A549 (cell line): ENCODE data around the gene PECR. TPM values are rescaled to one million over a fixed set of nuclear protein-coding genes. Genes with fewer than 3 reads are reported as not detected.

Experiments
- ATAC-seq, 2 experiments: fragments of 200-7000 bp in 1 of 2; fragments of >200 bp in 1 of 2; cut with Nextera tagmentation in 1 of 2; cut with Tn5 transposase in 1 of 2; 3 replicates each; pipeline versions ENCODE4 v1.8.0 to v1.9.1; 2018 to 2020; ENCODE audit warnings: mild to moderate bottlenecking in 1 of 2, moderate library complexity in 1 of 2
- CTCF ChIA-PET: fragments of 300-600 bp; sonication (Branson Sonifier 250); formaldehyde crosslinking; extraction: SDS; loops from one replicate; lab custom pipeline; 2021; ENCODE audit warnings: antibody characterized with exemption, inconsistent platforms; lab: Yijun Ruan, JAX
- POLR2A ChIA-PET: fragments of 350-600 bp; formaldehyde crosslinking; extraction: SDS; loops from one replicate; lab custom pipeline; 2021; ENCODE audit warnings: antibody characterized with exemption, inconsistent platforms; lab: Yijun Ruan, JAX
- DNase-seq, 2 experiments: peaks; one replicate each; pipeline versions ENCODE4 v3.0.0 to v3.0.0-alpha.2; 2011 to 2016; ENCODE audit warnings: low read depth in 1 of 2, low spot score in 1 of 2
- FAIRE-seq: peaks from 2 replicates; lab custom pipeline; 2011; peaks lifted over from hg19 to GRCh38; lab: Jason Lieb, UNC
- H3K27ac ChIP-seq, 2 experiments: fragments of >200 bp; sonication (Bioruptor Twin); formaldehyde crosslinking; 3 replicates each; pipeline ENCODE4 v1.5.1; 2016 to 2017
- H3K4me1 ChIP-seq: fragments of >200 bp; sonication (Bioruptor Twin); formaldehyde crosslinking; 3 replicates; pipeline ENCODE4 v1.6.1; 2016
- H3K4me2 ChIP-seq: fragments of >200 bp; sonication (Bioruptor Twin); formaldehyde crosslinking; 3 replicates; pipeline ENCODE4 v1.6.1; 2016
- H3K4me3 ChIP-seq: fragments of >200 bp; sonication (Bioruptor Twin); formaldehyde crosslinking; 3 replicates; pipeline ENCODE4 v1.5.1; 2016
- H3K9me3 ChIP-seq: fragments of >200 bp; sonication (Bioruptor Twin); formaldehyde crosslinking; 3 replicates; pipeline ENCODE4 v1.6.1; 2016
- CBX8 ChIP-seq: fragments of 200-600 bp; sonication (generic); IDR thresholded peaks from 2 replicates; pipeline ENCODE4 v1.6.1; 2016
- EHF ChIP-seq: fragments of 250-450 bp; sonication (Bioruptor Pico); IDR thresholded peaks from 2 replicates; pipeline ENCODE4 v1.5.0; 2020; ENCODE audit warnings: mild to moderate bottlenecking
- EHMT2 ChIP-seq: fragments of 200-600 bp; sonication (generic); IDR thresholded peaks from 2 replicates; pipeline ENCODE4 v1.6.1; 2016; ENCODE audit warnings: antibody characterized with exemption, low read depth, mild to moderate bottlenecking, moderate library complexity
- EP300 ChIP-seq, 2 experiments: fragments of >200 bp; sonication (Bioruptor Twin); formaldehyde crosslinking; IDR thresholded peaks; 2 replicates in 1 of 2; 3 replicates in 1 of 2; pipeline ENCODE4 v1.6.1; 2016 to 2017
- JUN ChIP-seq, 2 experiments: fragments of >200 bp; sonication (Bioruptor Twin); formaldehyde crosslinking; IDR thresholded peaks; 2 replicates in 1 of 2; 3 replicates in 1 of 2; pipeline ENCODE4 v1.6.1; 2016 to 2017
- KDM1A ChIP-seq: fragments of 200-600 bp; sonication (generic); IDR thresholded peaks from 2 replicates; pipeline ENCODE4 v1.6.1; 2016; ENCODE audit warnings: low read depth, mild to moderate bottlenecking
- POLR2AphosphoS2 ChIP-seq: conservative IDR thresholded peaks from 2 replicates; pipeline ENCODE4 v1.6.1; 2012; ENCODE audit warnings: low read length, improper control_type of control experiment, inconsistent platforms
- RCOR1 ChIP-seq: fragments of 150-350 bp; IDR thresholded peaks from 2 replicates; pipeline ENCODE4 v1.6.1; 2014; ENCODE audit warnings: antibody characterized with exemption, low read length, low read depth
- SMC3 ChIP-seq: fragments of >200 bp; sonication (Bioruptor Twin); formaldehyde crosslinking; IDR thresholded peaks from 3 replicates; pipeline ENCODE4 v1.6.1; 2018; ENCODE audit warnings: inconsistent platforms
- TFCP2L1 ChIP-seq: fragments of 250-450 bp; sonication (Bioruptor Pico); IDR thresholded peaks from 2 replicates; pipeline ENCODE4 v1.5.0; 2021; ENCODE audit warnings: mild to moderate bottlenecking
- ZFP36 ChIP-seq: fragments of 450-650 bp; IDR thresholded peaks from 2 replicates; pipeline ENCODE4 v1.6.1; 2014; ENCODE audit warnings: borderline replicate concordance; ENCODE audit not compliant: partially characterized antibody
- WGBS: methylation state at CpG from one replicate; pipeline ENCODE4 v1.1.6; 2017; ENCODE audit errors: missing lambda C conversion rate; 5-methylcytosine and 5-hydroxymethylcytosine counted together
- polyA plus RNA-seq, 4 experiments: library from polyadenylated mRNA; depleted of rRNA in 3 of 4; stranded (reverse); fragments of >200 nt; fragmentation: RNase III in 1 of 4; extraction: RNeasy Plus Mini Kit Qiagen cat#74134 plus additional on column Dnase treatment in 1 of 4; gene quantifications; 2 replicates in 3 of 4; 3 replicates in 1 of 4; pipeline ENCODE4 v1.2.3, GENCODE V29; 2011 to 2017
- TF ChIP-seq, protein P1 (sequence below): fragments of 200-600 bp; sonication (generic); IDR thresholded peaks from 2 replicates; pipeline ENCODE4 v1.6.1; 2016; ENCODE audit warnings: antibody characterized with exemption, mild to moderate bottlenecking, moderate library complexity
- TF ChIP-seq, protein P2 (sequence below): fragments of 450-650 bp; IDR thresholded peaks from 2 replicates; pipeline ENCODE4 v1.6.1; 2014; ENCODE audit warnings: antibody characterized with exemption
- TF ChIP-seq, protein P3 (sequence below): IDR thresholded peaks from 2 replicates; pipeline ENCODE4 v1.6.1; 2012
- TF ChIP-seq, protein P4 (sequence below): IDR thresholded peaks from 2 replicates; pipeline ENCODE4 v1.6.1; 2012
- TF ChIP-seq, protein P5 (sequence below): IDR thresholded peaks from 2 replicates; pipeline ENCODE4 v1.6.1; 2012; ENCODE audit warnings: low read depth, borderline replicate concordance

Gene PECR
- polyA plus RNA-seq, 2 of the 4 experiments (the other 2 are of a cell fraction) = 16.8 to 39.9 TPM

DNA sequence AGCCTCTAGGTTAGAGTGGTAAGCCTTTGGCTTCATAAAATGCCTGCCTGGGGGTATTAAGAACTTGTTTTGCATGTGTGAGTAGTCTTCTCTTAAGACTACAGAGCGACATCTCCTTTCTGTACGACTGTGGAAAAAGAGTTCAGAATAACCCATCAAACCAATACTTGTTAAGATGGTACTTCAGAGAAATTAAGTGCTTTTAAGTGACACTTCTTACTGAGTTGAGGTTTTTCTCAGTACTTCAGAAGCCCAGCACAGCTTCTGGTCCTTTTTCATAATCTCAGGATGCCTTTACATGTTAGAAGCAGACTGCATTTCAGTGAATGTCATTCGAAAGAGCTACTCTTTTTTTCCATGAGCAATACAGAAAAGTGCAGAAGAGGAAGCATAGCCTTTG, 38.4 kb upstream of the PECR start:
- Histone ChIP-seq H3K4me3 (no peak overlapping the region), H3K9me3 (no peaks in the 10 kb centered on the region), H3K4me2 (no peak overlapping the region), H3K4me1 (peaks cover 15% of the 10 kb centered on the region; the same call in 2 of the 3 replicates), H3K27ac (no peak overlapping the region)
- no peak for ATAC-seq
- no peak for DNase-seq
- TF ChIP-seq, protein P1, sequence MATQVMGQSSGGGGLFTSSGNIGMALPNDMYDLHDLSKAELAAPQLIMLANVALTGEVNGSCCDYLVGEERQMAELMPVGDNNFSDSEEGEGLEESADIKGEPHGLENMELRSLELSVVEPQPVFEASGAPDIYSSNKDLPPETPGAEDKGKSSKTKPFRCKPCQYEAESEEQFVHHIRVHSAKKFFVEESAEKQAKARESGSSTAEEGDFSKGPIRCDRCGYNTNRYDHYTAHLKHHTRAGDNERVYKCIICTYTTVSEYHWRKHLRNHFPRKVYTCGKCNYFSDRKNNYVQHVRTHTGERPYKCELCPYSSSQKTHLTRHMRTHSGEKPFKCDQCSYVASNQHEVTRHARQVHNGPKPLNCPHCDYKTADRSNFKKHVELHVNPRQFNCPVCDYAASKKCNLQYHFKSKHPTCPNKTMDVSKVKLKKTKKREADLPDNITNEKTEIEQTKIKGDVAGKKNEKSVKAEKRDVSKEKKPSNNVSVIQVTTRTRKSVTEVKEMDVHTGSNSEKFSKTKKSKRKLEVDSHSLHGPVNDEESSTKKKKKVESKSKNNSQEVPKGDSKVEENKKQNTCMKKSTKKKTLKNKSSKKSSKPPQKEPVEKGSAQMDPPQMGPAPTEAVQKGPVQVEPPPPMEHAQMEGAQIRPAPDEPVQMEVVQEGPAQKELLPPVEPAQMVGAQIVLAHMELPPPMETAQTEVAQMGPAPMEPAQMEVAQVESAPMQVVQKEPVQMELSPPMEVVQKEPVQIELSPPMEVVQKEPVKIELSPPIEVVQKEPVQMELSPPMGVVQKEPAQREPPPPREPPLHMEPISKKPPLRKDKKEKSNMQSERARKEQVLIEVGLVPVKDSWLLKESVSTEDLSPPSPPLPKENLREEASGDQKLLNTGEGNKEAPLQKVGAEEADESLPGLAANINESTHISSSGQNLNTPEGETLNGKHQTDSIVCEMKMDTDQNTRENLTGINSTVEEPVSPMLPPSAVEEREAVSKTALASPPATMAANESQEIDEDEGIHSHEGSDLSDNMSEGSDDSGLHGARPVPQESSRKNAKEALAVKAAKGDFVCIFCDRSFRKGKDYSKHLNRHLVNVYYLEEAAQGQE = no peak
- no peak for FAIRE-seq
- CTCF ChIA-PET = interaction anchor here (1.9 kb wide), 1 partner anchor 11 kb away, joined by 7 read pairs; no protein-coding TSS in a partner anchor
- WGBS = 96% methylated on average over 3 of the region's 3 CpGs
- POLR2A ChIA-PET = no interaction called here

DNA sequence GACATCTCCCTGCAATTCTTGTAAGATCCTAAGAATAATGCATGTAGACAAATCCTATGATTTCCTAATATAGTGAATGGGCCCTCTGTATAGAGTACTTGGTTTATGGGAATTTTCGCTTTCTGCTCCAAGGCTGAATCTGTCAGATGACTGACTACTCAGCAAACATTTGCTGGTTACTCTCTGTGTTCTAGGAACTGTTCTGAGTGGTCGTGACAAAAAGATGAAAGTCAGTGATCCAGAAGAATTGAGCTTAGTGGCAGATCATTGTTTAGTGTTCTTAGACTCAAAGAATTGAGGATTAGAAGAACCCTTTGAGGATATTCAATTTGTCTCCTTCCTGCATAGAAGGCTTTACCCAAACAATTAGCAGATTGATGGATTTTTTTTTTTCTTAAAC, 37.5 kb upstream of the PECR start:
- CTCF ChIA-PET = interaction anchor here (1.2 to 1.9 kb wide), 2 partner anchors 11 to 12 kb away, joined by 3 to 7 read pairs; no protein-coding TSS in a partner anchor

DNA sequence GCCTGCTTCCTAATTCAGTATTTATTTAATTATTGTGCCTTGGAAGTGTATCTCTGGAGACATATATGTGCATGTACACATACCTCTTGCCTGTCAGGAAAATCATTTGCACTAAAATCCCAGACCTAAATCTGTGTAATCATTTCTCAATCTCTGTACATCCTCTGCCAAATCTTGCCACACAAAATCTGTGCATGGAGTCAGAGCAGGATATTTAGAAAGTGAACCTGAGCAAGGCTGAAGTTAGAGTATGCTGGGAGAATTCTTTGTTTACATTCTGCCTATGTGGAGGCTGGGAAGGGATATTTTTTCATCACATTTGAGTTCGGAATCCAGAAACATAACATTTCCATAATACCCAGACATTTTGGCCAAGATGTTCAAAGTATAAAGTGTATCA, 36.9 kb upstream of the PECR start:
- CTCF ChIA-PET = interaction anchor here (1.2 to 1.9 kb wide), 2 partner anchors 11 to 13 kb away, joined by 3 to 7 read pairs; no protein-coding TSS in a partner anchor
- no peak overlapping the region for H3K27ac ChIP-seq
- POLR2A ChIA-PET = interaction anchor here (0.6 kb wide), 1 partner anchor 382 kb away, joined by 3 read pairs; no protein-coding TSS in a partner anchor
- H3K4me2 ChIP-seq = no peak overlapping the region
- ATAC-seq = no peak
- no peak for DNase-seq
- FAIRE-seq = no peak
- WGBS = 94% methylated on average over 1 of the region's 1 CpG
- TF ChIP-seq TFCP2L1 (CRISPR knock-in tag) = no peak
- TF ChIP-seq ZFP36 = no peak
- H3K9me3 ChIP-seq = no peaks in the 10 kb centered on the region
- peaks cover 15% of the 10 kb centered on the region; the same call in 2 of the 3 replicates for H3K4me1 ChIP-seq
- H3K4me3 ChIP-seq = no peak overlapping the region

More for the DNA sequence above, 37.5 kb upstream of the PECR start:
- H3K4me1 ChIP-seq = peaks cover 15% of the 10 kb centered on the region; the same call in 2 of the 3 replicates
- POLR2A ChIA-PET = no interaction called here
- H3K4me3 ChIP-seq = no peak overlapping the region
- H3K9me3 ChIP-seq = no peaks in the 10 kb centered on the region
- 91% methylated on average over 2 of the region's 2 CpGs for WGBS
- DNase-seq (no peak), ATAC-seq (no peak), FAIRE-seq (no peak)
- TF ChIP-seq SMC3 (no peak), EHMT2 (no peak)
- TF ChIP-seq, protein P2, sequence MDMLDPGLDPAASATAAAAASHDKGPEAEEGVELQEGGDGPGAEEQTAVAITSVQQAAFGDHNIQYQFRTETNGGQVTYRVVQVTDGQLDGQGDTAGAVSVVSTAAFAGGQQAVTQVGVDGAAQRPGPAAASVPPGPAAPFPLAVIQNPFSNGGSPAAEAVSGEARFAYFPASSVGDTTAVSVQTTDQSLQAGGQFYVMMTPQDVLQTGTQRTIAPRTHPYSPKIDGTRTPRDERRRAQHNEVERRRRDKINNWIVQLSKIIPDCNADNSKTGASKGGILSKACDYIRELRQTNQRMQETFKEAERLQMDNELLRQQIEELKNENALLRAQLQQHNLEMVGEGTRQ = no peak
- TF ChIP-seq, protein P3, sequence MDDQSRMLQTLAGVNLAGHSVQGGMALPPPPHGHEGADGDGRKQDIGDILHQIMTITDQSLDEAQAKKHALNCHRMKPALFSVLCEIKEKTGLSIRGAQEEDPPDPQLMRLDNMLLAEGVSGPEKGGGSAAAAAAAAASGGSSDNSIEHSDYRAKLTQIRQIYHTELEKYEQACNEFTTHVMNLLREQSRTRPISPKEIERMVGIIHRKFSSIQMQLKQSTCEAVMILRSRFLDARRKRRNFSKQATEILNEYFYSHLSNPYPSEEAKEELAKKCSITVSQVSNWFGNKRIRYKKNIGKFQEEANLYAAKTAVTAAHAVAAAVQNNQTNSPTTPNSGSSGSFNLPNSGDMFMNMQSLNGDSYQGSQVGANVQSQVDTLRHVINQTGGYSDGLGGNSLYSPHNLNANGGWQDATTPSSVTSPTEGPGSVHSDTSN = no peak
- TF ChIP-seq, protein P4, sequence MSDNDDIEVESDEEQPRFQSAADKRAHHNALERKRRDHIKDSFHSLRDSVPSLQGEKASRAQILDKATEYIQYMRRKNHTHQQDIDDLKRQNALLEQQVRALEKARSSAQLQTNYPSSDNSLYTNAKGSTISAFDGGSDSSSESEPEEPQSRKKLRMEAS = no peak
- TF ChIP-seq, protein P5, sequence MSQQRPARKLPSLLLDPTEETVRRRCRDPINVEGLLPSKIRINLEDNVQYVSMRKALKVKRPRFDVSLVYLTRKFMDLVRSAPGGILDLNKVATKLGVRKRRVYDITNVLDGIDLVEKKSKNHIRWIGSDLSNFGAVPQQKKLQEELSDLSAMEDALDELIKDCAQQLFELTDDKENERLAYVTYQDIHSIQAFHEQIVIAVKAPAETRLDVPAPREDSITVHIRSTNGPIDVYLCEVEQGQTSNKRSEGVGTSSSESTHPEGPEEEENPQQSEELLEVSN = no peak
- H3K27ac ChIP-seq = no peak overlapping the region
- no peak overlapping the region for H3K4me2 ChIP-seq

DNA sequence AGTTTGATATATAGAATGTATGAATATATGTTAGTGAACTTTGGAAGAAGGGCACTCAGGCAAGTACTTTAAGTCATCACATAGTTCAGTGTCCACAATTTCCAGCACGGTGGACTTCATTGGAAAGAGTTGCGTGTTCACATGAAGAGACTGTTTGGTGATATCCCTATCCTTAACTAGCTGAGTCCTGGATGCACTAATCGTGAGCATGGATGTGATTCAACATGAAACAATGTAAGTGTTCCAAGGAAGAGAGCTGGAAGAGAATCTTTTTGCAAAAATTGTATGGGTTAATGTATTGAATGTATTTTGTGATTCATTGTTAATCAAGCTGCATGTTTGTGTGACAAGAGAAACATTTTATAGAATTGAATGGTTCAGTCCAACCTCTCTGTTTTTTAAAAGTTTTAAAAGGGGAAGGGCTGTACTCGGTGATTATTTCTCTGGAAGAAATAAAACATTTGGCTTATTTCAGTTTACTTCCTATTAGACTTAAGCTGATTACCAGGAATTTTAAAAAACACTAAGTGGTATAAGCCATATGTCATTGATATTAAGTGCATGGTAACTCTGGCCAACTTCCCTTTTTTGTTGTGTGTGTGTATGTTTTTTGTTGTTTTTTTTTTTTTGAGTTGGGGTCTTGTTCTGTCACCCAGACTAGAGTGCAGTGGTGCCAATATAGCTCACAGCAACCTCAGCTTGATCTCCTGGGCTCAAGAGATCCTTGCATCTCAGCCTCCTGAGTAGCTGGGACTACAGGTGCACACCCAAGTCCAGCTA, 36.1 kb upstream of the PECR start:
- FAIRE-seq = no peak
- POLR2A ChIA-PET = interaction anchor here (0.6 kb wide), 1 partner anchor 382 kb away, joined by 3 read pairs; no protein-coding TSS in a partner anchor
- no peak for ATAC-seq
- no peak for DNase-seq
- TF ChIP-seq JUN (IDR thresholded peaks at IDR 0.05) (no peak), CBX8 (no peak), RCOR1 (no peak), KDM1A (no peak), EHF (CRISPR knock-in tag) (no peak), EP300 (IDR thresholded peaks at IDR 0.05) (no peak), POLR2AphosphoS2 (no peak)
- TF ChIP-seq, protein P3 = no peak
- H3K9me3 ChIP-seq = no peaks in the 10 kb centered on the region
- CTCF ChIA-PET = interaction anchor here (1.2 kb wide), 1 partner anchor 12 kb away, joined by 3 read pairs; no protein-coding TSS in a partner anchor
- no peak overlapping the region for H3K27ac ChIP-seq
- no peak overlapping the region for H3K4me2 ChIP-seq
- peaks cover 15% of the 10 kb centered on the region; the same call in 2 of the 3 replicates for H3K4me1 ChIP-seq
- no peak overlapping the region for H3K4me3 ChIP-seq
- WGBS = 83% methylated on average over 4 of the region's 4 CpGs
